GM23338 (cell line): ENCODE results near the gene KIF18B. TPM values are rescaled to one million over a fixed set of nuclear protein-coding genes. Genes with fewer than 3 reads are reported as not detected.

Experiments used
- ATAC-seq: fragments of 200-7000 bp; cut with Tn5 transposase; 3 replicates; pipeline ENCODE4 v1.9.1; 2020
- DNase-seq: peaks from one replicate; pipeline ENCODE4 v3.0.0-alpha.2; 2015; ENCODE audit warnings: low spot score
- H2AFZ ChIP-seq: fragments of 200-600 bp; sonication (generic); 2 replicates; pipeline ENCODE4 v1.8.0; 2016; ENCODE audit warnings: antibody characterized with exemption, mild to moderate bottlenecking, moderate library complexity
- H3F3A ChIP-seq: fragments of 200-600 bp; sonication (generic); replicated peaks from 2 replicates; pipeline ENCODE4 v1.8.0; 2017; ENCODE audit warnings: antibody characterized with exemption, mixed run types, low read depth
- H3K27ac ChIP-seq: fragments of 200-600 bp; sonication (generic); 2 replicates; pipeline ENCODE4 v1.6.1; 2016; ENCODE audit warnings: low read depth
- H3K27me3 ChIP-seq: fragments of 200-600 bp; sonication (generic); 2 replicates; pipeline ENCODE4 v1.8.0; 2016; ENCODE audit warnings: mild to moderate bottlenecking, mixed run types, moderate library complexity; ENCODE audit not compliant: insufficient read depth
- H3K36me3 ChIP-seq: fragments of 200-600 bp; sonication (generic); 2 replicates; pipeline ENCODE4 v1.8.0; 2016; ENCODE audit warnings: mild to moderate bottlenecking; ENCODE audit not compliant: insufficient read depth
- H3K4me1 ChIP-seq: fragments of 200-600 bp; sonication (generic); 2 replicates; pipeline ENCODE4 v1.8.0; 2016; ENCODE audit warnings: mild to moderate bottlenecking, moderate library complexity; ENCODE audit not compliant: insufficient read depth
- H3K4me2 ChIP-seq: fragments of 200-600 bp; sonication (generic); 2 replicates; pipeline ENCODE4 v1.7.1; 2017; ENCODE audit warnings: mixed run types
- H3K4me3 ChIP-seq: fragments of 200-600 bp; sonication (generic); 2 replicates; pipeline ENCODE4 v1.6.1; 2016; ENCODE audit warnings: mixed run types
- H3K79me2 ChIP-seq: fragments of 200-600 bp; sonication (generic); replicated peaks from 2 replicates; pipeline ENCODE4 v1.8.0; 2017; ENCODE audit warnings: mild to moderate bottlenecking; ENCODE audit not compliant: insufficient read depth
- H3K9me2 ChIP-seq: fragments of 200-600 bp; sonication (generic); 2 replicates; pipeline ENCODE4 v1.8.0; 2017; ENCODE audit not compliant: insufficient read depth
- H4K20me1 ChIP-seq: fragments of 200-600 bp; sonication (generic); replicated peaks from 2 replicates; pipeline ENCODE4 v1.8.0; 2017; ENCODE audit warnings: mild to moderate bottlenecking; ENCODE audit not compliant: insufficient read depth
- H3K27ac Mint-ChIP-seq: 2 replicates; pipeline ENCODE4 v1.8.0; 2020; ENCODE audit warnings: inconsistent platforms, mild to moderate bottlenecking, moderate library complexity, mixed read lengths
- H3K27me3 Mint-ChIP-seq: 3 replicates; pipeline ENCODE4 v1.8.0; 2022; ENCODE audit warnings: low read depth, mild to moderate bottlenecking, moderate library complexity, mixed read lengths, inconsistent platforms; ENCODE audit not compliant: insufficient read depth, poor library complexity
- H3K36me3 Mint-ChIP-seq: 3 replicates; pipeline ENCODE4 v1.8.0; 2021; ENCODE audit warnings: low read depth, mild to moderate bottlenecking, inconsistent platforms, moderate library complexity, mixed read lengths
- H3K4me1 Mint-ChIP-seq: 3 replicates; pipeline ENCODE4 v1.8.0; 2020; ENCODE audit warnings: mild to moderate bottlenecking, inconsistent platforms, mixed read lengths
- H3K4me3 Mint-ChIP-seq: 3 replicates; pipeline ENCODE4 v1.8.0; 2021; ENCODE audit warnings: moderate library complexity, mild to moderate bottlenecking, inconsistent platforms, mixed read lengths
- H3K9me3 Mint-ChIP-seq: 3 replicates; pipeline ENCODE4 v1.8.0; 2020; ENCODE audit warnings: moderate library complexity, mild to moderate bottlenecking, inconsistent platforms, mixed read lengths
- CREB1 ChIP-seq: fragments of 250-450 bp; sonication (Bioruptor Pico); IDR thresholded peaks from 2 replicates; pipeline ENCODE4 v1.5.0; 2020; ENCODE audit warnings: low read depth, mild to moderate bottlenecking, moderate library complexity
- EZH2 ChIP-seq: fragments of 200-600 bp; sonication (generic); IDR thresholded peaks from one replicate; pipeline ENCODE4 v1.8.0; 2017; ENCODE audit warnings: antibody characterized with exemption, mild to moderate bottlenecking, low read depth; ENCODE audit not compliant: unreplicated experiment
- EZH2phosphoT487 ChIP-seq: fragments of 200-600 bp; sonication (generic); IDR thresholded peaks from one replicate; pipeline ENCODE4 v1.8.1; 2018; ENCODE audit warnings: antibody characterized with exemption; ENCODE audit not compliant: unreplicated experiment
- POLR2AphosphoS5 ChIP-seq: IDR thresholded peaks from 2 replicates; pipeline ENCODE4 v1.6.1; 2016; ENCODE audit warnings: antibody characterized with exemption, low read depth
- STAT1 ChIP-seq: IDR thresholded peaks from one replicate; pipeline ENCODE4 v1.6.1; 2016; ENCODE audit warnings: antibody characterized with exemption; ENCODE audit not compliant: unreplicated experiment
- ZNF331 ChIP-seq: fragments of 250-450 bp; sonication (Bioruptor Pico); IDR thresholded peaks from 2 replicates; pipeline ENCODE4 v1.5.0; 2020; ENCODE audit warnings: low read depth, mild to moderate bottlenecking, moderate library complexity
- polyA plus RNA-seq: library from polyadenylated mRNA; unstranded; fragments of >200 nt; fragmentation: Nextera tagmentation; extraction: Ambion mirVana; gene quantifications from 2 replicates; pipeline ENCODE4 v1.2.1, GENCODE V29; 2016
- total RNA-seq: library from RNA; depleted of rRNA; stranded (reverse); fragments of >200 nt; shearing (Covaris generic); gene quantifications from 2 replicates; pipeline ENCODE4 v1.2.3, GENCODE V29; 2014
- TF ChIP-seq, protein P1 (sequence below): fragments of 250-450 bp; sonication (Bioruptor Pico); IDR thresholded peaks from 2 replicates; pipeline ENCODE4 v1.5.0; 2020; ENCODE audit warnings: mild to moderate bottlenecking, moderate library complexity
- TF ChIP-seq, protein P2 (sequence below): IDR thresholded peaks from 2 replicates; pipeline ENCODE4 v1.6.1; 2016; ENCODE audit warnings: antibody characterized with exemption

The KIF18B gene
- total and polyA plus RNA-seq, 2 experiments from 2014 or later = 14.1 to 28.4 TPM

DNA sequence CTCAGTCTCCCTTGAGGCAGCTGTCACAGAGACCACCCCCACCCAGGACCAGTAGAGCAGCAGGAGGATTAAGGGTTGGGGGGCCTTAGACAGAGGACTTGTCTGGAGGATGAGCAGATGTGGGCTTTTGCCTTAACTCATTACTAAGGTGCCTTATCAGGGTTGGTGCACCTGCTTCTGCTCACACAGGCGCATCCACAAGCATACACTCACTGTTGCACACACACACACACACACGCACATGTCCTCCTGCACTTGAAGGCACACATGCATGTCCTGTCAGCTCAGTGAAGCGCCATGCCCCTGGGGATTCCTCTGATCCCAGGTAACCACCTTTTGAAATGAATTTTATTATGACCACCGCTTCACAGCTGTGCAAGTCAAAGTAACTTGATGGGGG, 33.4 kb downstream of the KIF18B start:
- Mint-ChIP-seq H3K27me3 (peaks cover 15% of the 10 kb centered on the region), H3K36me3 (no peaks in the 10 kb centered on the region; the same call in 2 of the 3 replicates), H3K4me1 (peaks cover 7% of the 10 kb centered on the region), H3K27ac (no peak overlapping the region), H3K9me3 (no peaks in the 10 kb centered on the region), H3K4me3 (no peak overlapping the region)
- Histone ChIP-seq H3K4me3 (no peak overlapping the region), H3K79me2 (no peaks in the 10 kb centered on the region), H3K4me1 (no peaks in the 10 kb centered on the region; the same call in none of the 2 replicates), H3K27ac (no peak overlapping the region), H3F3A (peaks cover 10% of the 10 kb centered on the region; the same call in 1 of the 2 replicates), H3K4me2 (no peak overlapping the region), H2AFZ (no peak overlapping the region), H3K27me3 (peaks cover 17% of the 10 kb centered on the region), H3K36me3 (no peaks in the 10 kb centered on the region), H3K9me2 (no peaks in the 10 kb centered on the region), H4K20me1 (no peaks in the 10 kb centered on the region)
- TF ChIP-seq CREB1 (CRISPR knock-in tag) = no peak
- no peak for TF ChIP-seq EZH2
- TF ChIP-seq, protein P1, sequence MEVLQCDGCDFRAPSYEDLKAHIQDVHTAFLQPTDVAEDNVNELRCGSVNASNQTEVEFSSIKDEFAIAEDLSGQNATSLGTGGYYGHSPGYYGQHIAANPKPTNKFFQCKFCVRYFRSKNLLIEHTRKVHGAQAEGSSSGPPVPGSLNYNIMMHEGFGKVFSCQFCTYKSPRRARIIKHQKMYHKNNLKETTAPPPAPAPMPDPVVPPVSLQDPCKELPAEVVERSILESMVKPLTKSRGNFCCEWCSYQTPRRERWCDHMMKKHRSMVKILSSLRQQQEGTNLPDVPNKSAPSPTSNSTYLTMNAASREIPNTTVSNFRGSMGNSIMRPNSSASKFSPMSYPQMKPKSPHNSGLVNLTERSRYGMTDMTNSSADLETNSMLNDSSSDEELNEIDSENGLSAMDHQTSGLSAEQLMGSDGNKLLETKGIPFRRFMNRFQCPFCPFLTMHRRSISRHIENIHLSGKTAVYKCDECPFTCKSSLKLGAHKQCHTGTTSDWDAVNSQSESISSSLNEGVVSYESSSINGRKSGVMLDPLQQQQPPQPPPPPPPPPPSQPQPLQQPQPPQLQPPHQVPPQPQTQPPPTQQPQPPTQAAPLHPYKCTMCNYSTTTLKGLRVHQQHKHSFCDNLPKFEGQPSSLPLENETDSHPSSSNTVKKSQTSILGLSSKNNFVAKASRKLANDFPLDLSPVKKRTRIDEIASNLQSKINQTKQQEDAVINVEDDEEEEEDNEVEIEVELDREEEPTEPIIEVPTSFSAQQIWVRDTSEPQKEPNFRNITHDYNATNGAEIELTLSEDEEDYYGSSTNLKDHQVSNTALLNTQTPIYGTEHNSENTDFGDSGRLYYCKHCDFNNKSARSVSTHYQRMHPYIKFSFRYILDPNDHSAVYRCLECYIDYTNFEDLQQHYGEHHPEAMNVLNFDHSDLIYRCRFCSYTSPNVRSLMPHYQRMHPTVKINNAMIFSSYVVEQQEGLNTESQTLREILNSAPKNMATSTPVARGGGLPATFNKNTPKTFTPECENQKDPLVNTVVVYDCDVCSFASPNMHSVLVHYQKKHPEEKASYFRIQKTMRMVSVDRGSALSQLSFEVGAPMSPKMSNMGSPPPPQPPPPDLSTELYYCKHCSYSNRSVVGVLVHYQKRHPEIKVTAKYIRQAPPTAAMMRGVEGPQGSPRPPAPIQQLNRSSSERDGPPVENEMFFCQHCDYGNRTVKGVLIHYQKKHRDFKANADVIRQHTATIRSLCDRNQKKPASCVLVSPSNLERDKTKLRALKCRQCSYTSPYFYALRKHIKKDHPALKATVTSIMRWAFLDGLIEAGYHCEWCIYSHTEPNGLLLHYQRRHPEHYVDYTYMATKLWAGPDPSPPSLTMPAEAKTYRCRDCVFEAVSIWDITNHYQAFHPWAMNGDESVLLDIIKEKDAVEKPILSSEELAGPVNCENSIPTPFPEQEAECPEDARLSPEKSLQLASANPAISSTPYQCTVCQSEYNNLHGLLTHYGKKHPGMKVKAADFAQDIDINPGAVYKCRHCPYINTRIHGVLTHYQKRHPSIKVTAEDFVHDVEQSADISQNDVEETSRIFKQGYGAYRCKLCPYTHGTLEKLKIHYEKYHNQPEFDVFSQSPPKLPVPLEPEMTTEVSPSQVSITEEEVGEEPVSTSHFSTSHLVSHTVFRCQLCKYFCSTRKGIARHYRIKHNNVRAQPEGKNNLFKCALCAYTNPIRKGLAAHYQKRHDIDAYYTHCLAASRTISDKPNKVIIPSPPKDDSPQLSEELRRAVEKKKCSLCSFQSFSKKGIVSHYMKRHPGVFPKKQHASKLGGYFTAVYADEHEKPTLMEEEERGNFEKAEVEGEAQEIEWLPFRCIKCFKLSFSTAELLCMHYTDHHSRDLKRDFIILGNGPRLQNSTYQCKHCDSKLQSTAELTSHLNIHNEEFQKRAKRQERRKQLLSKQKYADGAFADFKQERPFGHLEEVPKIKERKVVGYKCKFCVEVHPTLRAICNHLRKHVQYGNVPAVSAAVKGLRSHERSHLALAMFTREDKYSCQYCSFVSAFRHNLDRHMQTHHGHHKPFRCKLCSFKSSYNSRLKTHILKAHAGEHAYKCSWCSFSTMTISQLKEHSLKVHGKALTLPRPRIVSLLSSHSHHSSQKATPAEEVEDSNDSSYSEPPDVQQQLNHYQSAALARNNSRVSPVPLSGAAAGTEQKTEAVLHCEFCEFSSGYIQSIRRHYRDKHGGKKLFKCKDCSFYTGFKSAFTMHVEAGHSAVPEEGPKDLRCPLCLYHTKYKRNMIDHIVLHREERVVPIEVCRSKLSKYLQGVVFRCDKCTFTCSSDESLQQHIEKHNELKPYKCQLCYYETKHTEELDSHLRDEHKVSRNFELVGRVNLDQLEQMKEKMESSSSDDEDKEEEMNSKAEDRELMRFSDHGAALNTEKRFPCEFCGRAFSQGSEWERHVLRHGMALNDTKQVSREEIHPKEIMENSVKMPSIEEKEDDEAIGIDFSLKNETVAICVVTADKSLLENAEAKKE = no peak
- no peak for TF ChIP-seq ZNF331 (CRISPR knock-in tag)
- TF ChIP-seq STAT1 = no peak
- no peak for TF ChIP-seq POLR2AphosphoS5
- DNase-seq (no peak), ATAC-seq (no peak)

DNA sequence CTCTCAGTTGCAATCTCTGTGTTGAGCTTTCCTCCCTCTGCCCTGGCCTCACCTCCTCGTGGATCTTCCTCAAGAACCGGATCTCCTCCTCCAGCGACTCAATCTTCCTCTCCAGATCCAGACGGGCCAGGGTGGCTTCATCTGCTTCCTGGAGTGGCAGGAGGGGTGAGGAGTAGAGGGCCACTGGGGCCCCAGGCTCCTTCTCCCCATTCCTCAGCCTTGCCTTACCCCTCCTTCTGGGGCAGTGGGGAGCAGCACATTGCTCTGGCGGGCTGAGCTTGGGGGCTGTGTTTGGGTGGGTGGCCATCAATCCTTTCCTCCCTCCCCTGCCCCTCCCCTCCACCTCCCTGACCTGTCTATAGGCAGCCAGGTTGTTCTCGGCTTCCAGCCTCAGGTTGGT, 33.9 kb downstream of the KIF18B start:
- Histone ChIP-seq H3K9me2 (no peaks in the 10 kb centered on the region), H4K20me1 (no peaks in the 10 kb centered on the region), H3K79me2 (no peaks in the 10 kb centered on the region), H3K36me3 (no peaks in the 10 kb centered on the region), H3K4me1 (no peaks in the 10 kb centered on the region; the same call in none of the 2 replicates), H2AFZ (no peak overlapping the region), H3K4me2 (no peak overlapping the region), H3K27ac (no peak overlapping the region), H3F3A (peaks cover 10% of the 10 kb centered on the region; the same call in 1 of the 2 replicates), H3K4me3 (no peak overlapping the region), H3K27me3 (peaks cover 17% of the 10 kb centered on the region)
- H3K27me3 Mint-ChIP-seq = peaks cover 15% of the 10 kb centered on the region
- TF ChIP-seq EZH2phosphoT487 (no peak), CREB1 (CRISPR knock-in tag) (no peak), EZH2 (no peak), ZNF331 (CRISPR knock-in tag) (no peak)
- TF ChIP-seq, protein P2, sequence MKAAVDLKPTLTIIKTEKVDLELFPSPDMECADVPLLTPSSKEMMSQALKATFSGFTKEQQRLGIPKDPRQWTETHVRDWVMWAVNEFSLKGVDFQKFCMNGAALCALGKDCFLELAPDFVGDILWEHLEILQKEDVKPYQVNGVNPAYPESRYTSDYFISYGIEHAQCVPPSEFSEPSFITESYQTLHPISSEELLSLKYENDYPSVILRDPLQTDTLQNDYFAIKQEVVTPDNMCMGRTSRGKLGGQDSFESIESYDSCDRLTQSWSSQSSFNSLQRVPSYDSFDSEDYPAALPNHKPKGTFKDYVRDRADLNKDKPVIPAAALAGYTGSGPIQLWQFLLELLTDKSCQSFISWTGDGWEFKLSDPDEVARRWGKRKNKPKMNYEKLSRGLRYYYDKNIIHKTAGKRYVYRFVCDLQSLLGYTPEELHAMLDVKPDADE = no peak
- no peaks in the 10 kb centered on the region for H3K9me3 Mint-ChIP-seq
- no peak overlapping the region for H3K27ac Mint-ChIP-seq
- DNase-seq = no peak
- ATAC-seq = no peak
- H3K4me3 Mint-ChIP-seq = no peak overlapping the region; the same call in 2 of the 3 replicates
- peaks cover 7% of the 10 kb centered on the region for H3K4me1 Mint-ChIP-seq
- H3K36me3 Mint-ChIP-seq = no peaks in the 10 kb centered on the region; the same call in 2 of the 3 replicates
